HG03280 (cell line): ENCODE data around the gene SEC14L1.
"Not testable (repeated sequence)": the region's sequence is repeated elsewhere in the genome, so short reads cannot be mapped to it uniquely, and the experiment has no call there.

Experiments used
- ATAC-seq: cut with Tn5 transposase; IDR thresholded peaks from one replicate; pipeline ENCODE4 v1.9.1; 2021; ENCODE audit warnings: mild to moderate bottlenecking, moderate library complexity; ENCODE audit not compliant: unreplicated experiment

Gene SEC14L1

DNA sequence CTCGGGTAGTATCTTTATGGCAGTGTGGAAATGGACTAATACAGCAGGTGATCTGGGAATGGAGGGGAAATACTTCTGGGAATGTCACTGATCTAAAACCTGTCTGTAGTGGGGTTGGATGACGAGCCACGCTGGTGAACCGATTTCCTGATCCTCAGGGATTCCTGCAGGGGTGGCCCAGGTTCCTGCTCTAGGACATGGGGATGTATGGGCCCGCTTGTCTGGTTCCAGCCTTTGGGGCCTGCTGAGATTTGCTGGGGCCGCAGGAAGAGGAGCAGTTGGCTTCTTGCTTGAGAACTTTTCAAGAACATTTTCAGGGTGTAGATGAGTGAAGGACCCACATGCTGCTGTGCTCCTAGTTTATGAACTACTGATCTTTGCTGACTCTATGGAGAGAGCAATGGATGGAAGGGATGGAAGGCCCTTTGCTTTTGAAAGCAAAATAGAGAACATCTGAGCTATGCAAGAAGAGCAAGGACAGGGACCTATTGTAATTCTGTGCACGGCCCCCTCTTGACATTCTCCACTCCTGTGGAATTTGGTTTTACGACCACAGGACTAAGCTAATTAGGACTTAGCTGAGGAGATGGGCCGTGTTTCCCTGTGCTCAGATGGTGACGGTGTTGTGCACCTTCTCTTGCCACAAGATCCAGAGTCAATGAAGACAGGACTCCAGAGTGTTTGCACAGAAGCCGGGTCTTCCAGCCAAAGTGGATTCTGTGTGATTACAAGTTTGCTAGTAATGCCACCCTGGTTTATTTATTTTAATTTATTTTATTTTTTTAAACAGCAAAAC lies 90.5 kb downstream of the SEC14L1 start:
- no peak for ATAC-seq

- ATAC-seq = no peak
These were observed 92.4 kb downstream of the SEC14L1 start for GRCh38 chr17:77233127-77233526.

- ATAC-seq = peak; percentile 59
These were observed 93.0 kb downstream of the SEC14L1 start for GRCh38 chr17:77233635-77234334.

DNA sequence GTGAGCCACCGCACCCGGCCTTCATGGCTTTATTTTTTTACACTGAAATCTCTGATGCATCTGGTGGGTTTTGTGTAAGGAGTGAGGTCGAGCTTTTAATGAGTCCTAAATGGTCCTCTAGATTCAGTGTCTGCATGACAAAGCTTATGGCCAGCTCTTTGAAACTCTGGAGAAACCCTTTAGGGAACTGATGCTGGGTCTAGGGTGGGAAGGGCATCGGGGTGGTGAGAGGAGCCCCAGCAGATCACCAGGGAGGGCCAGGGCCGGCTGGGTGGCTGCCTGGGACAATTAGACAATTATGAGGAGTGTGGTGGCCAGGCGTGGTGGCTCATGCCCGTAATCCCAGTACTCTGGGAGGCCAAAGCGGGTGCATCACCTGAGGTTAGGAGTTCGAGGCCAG lies 93.9 kb downstream of the SEC14L1 start:
- no peak for ATAC-seq

- ATAC-seq = no peak
These were observed 94.7 kb downstream of the SEC14L1 start for GRCh38 chr17:77235370-77235941.

DNA sequence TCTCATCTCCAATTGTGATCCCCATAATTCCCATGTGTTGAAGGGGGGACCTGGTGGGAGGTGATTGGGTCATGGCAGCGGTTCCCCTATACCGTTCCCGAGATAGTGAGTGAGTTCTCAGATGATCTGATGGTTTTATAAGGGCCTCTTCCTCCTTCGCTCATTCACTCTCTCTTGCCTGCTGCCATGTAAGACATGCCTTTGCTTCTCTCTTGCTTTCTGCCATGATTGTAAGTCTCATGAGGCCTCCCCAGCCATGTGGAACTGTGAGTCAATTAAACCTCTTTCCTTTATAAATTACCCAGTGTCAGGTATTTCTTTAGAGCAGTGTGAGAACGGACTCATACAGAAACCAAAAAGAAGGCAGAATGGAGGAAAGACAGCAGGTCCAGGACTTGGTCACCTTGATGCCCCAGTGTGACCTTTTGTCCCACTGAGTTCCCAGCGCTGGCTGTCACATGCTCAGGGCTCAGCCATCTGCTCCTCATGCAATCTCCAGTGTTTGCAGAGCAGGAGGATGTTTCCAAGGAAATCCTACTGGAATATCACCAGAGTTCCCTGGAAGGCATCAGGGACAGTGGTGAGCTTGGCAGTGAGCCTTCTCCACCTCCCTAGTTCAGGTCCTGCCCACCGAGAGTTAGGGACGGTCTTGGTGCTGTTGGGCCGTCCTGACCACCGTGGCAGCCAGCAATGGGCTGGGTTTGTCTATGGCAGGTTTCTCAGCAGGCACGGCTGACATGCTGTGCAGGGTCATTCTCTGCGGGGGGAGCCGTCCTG lies 96.7 kb downstream of the SEC14L1 start:
- no peak for ATAC-seq

GRCh38 chr17:77240976-77241375 lies 100.2 kb downstream of the SEC14L1 start:
- ATAC-seq = no peak

- no peak for ATAC-seq
These were observed 101.5 kb downstream of the SEC14L1 start for GRCh38 chr17:77242118-77242851.

DNA sequence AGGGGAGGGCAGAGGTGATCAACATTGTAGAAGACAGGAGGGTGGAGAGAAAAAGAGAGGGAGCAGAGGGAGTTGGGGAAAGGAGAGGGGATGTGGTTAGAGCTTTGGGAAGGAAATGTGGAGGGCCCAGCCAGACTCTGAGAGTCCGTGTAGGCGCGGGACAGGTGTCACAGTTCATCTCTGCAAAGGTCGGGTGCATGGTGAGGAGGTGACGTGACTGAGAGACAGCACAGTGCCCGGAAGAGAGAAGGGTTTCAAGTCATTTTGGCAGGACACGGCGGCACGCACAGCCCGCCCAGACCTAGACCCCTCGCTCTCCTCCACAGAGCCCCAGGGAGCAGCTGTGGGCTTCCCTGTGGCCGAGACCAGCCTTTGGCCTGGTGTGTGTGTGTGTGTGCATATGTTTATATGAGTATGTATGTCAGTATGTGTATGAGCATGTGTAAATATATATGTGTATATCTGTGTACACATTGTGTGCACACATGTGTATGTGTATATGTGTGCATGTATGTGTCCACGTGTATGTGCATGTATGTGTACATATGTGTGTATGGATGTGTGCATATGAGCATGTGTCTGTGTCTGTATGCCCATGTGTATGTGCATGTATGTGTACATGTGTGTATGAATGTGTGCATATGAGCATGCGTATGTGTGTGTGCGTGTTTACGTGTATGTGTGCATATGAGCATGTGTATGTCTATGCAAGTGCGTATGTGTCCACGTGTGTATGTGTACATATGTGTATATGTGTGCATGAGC lies 104.6 kb downstream of the SEC14L1 start:
- no peak for ATAC-seq

DNA sequence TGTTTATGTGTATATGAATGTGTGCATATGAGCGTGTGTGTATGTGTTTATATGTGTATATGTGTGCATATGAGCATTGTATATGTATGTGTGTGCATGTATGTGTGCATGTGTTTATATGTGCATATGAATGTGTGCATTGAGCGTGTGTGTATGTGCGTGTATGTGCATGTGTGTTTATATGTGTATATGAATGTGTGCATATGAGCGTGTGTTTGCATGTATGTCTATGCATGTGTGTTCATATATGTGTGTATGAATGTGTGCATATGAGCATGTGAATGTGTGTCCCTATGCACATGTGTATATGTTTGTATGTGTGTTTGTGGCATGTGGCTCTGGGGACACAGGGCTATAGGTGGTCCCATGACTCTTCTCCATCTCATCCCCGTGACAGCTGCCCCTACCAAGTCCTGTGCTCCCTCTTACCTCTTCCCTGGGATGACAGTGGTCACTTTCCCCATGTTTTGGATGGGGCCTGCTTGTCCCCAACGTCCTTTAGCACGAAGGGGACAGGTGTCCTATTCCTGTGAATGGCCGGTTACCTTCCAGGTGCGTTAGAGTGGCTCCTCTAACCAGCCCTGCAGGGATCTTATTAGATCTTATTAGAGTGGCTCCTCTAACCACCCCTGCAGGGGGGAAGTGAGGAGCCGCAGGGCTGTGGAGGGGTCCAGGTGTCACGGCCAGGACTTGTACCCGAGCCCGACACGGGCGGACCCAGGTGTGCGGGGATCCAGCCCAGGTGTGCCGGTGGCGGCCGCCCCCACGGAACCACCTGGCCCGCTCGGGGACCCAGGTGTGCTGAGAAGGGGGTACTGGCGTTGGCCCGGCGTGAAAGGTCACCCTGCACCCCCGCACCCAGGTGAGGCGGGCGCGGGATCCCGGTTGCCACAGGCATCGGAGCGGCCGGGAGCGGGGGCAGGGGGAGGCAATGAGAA lies 105.6 kb downstream of the SEC14L1 start:
- ATAC-seq = no peak

DNA sequence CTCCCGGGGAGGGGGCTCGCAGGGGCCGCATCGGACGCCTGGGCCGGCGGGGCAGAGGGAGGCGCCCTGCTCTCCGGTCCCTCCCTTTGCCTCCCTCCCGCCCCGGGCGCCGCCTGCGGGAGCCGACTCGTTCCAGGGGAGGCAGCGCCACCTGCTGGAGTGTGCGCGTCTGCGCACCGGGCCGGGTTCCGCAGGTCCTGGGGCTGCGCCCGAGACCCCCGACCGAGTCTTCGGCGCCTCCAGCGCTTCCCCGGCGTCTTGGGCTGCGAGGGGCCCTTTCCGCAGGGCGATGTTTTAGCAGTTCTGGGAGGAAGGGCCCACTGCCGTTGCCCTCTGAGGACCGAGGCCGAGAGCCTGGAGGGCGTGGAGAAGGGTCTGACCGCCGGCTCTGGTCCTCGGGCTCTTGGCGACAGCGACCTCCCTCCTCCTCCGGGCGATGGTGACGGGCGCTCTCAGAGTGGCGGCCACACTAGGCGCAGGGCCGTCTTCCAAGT lies 106.3 kb downstream of the SEC14L1 start:
- ATAC-seq = peak; percentile 71

GRCh38 chr17:77247609-77248008 lies 106.8 kb downstream of the SEC14L1 start:
- no peak for ATAC-seq

DNA sequence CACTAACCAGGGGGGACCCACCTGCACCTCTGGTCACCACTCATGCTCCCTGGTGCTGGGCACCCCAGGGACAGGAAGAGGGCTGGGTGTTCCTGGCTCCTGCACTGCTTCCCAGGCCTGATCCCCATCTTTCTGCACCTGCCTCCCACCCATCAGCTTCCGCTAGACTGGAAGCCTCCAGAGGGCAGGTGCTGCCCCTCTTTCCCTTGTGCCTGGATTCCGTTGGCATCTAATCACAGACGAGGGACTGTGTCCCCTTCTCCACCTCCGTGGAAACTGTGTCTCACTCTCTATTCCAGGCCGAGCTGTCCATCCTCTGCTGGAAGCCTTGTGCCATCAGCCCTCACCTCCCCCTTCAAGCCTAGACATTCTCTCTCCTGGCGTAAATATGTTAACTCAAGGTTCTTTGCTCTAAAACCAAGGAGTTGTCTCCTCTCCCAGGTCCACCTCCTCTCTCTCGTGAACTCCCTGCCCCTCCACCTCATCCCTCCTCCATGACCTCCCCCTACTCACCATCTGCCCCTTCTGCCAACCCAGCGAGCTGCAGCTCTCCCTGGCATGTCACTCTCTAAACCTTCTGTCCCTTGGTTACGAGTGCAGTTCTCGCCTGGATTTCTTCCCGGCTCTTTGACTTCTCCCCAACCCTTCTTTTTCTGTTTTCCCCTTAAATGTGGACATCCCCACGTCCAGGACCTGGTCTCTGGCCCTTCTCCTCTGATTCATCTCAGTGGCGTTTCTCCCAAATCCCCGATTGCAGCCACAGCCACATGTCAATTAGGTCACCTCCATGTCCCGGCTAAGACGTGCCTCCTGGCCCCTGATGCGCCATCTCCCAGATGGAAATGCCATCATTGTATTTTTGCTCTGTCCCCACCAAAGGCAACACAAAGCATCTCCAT lies 107.7 kb downstream of the SEC14L1 start:
- ATAC-seq = no peak

DNA sequence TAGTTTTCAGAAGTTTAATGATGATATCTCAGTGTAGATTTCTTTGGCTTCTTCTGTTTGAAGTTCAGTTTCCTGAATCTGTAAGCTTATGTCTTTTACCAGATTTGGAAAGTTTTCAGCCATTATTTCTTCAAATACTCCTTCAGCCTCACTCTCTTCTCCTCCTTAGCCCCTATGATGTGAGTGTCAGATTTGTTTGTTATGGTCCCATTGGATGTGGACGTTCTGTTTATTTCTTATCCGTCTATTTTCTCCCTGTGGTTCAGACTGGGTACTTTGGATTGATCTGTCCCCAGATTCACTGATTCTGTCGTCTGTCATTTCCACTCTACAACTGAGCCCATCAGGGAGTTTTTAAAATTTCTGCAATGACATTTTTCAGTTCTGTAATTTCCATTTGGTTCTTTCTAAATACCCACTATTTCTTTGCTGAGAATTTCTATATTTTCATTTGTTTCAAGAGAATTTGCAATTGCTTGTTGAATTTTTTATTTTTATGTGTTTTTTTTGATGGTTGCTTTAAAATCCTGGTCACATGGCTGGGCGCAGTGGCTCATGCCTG lies 110.9 kb downstream of the SEC14L1 start:
- ATAC-seq = no peak

- not testable (repeated sequence) for ATAC-seq
These were observed 111.5 kb downstream of the SEC14L1 start for GRCh38 chr17:77252306-77252705.

- ATAC-seq = no peak
These were observed 112.9 kb downstream of the SEC14L1 start for GRCh38 chr17:77253611-77254051.
